ENCODE results near the gene MRRF.

- TF ChIP-seq CTCF (IDR thresholded peaks at IDR 0.05; ENCODE audit: low read depth, low read length, poor library complexity, severe bottlenecking) (no peak), EZH2phosphoT487 (IDR thresholded peaks at IDR 0.05; ENCODE audit: borderline replicate concordance, low read length) (no peak)
Measured at GRCh38 chr9:122286764-122287163, 22.1 kb downstream of the MRRF start.

Measured in DOHH2 (cell line).